Endodermal cell (in vitro differentiated cells): ENCODE measurements around the gene RNF43. TPM values are rescaled to one million over a fixed set of nuclear protein-coding genes. Genes with fewer than 3 reads are reported as not detected.

ENCODE experiments used
- DNase-seq: peaks from one replicate; pipeline ENCODE4 v3.0.0-alpha.2; 2017
- H3K27ac ChIP-seq: 2 replicates; pipeline ENCODE4 v1.5.1; 2013; ENCODE audit warnings: mild to moderate bottlenecking, low read depth, low read length, moderate library complexity
- H3K27me3 ChIP-seq: 2 replicates; pipeline ENCODE4 v1.6.1; 2013; ENCODE audit warnings: mild to moderate bottlenecking, low read length, moderate library complexity; ENCODE audit not compliant: insufficient read depth, control insufficient read depth, poor library complexity, severe bottlenecking
- H3K36me3 ChIP-seq: 2 replicates; pipeline ENCODE4 v1.7.0; 2013; ENCODE audit warnings: mild to moderate bottlenecking, low read length, moderate library complexity; ENCODE audit not compliant: control insufficient read depth, insufficient read depth
- H3K4me1 ChIP-seq: one replicate; pipeline ENCODE4 v1.7.0; 2013; ENCODE audit warnings: low read length; ENCODE audit not compliant: control insufficient read depth, insufficient read depth
- H3K4me3 ChIP-seq: 2 replicates; pipeline ENCODE4 v1.5.1; 2013; ENCODE audit warnings: mild to moderate bottlenecking, low read length, moderate library complexity
- H3K9ac ChIP-seq: 2 replicates; pipeline ENCODE4 v1.6.1; 2013; ENCODE audit warnings: mild to moderate bottlenecking, low read length, moderate library complexity; ENCODE audit not compliant: poor library complexity, severe bottlenecking; ENCODE audit errors: extremely low read depth
- H3K9me3 ChIP-seq: 2 replicates; pipeline ENCODE4 v1.6.1; 2013; ENCODE audit warnings: mild to moderate bottlenecking, low read length, moderate library complexity; ENCODE audit not compliant: control insufficient read depth
- H3K27ac Mint-ChIP-seq: 2 replicates; pipeline ENCODE4 v1.8.0; 2020; ENCODE audit warnings: mixed read lengths
- H3K27me3 Mint-ChIP-seq: 2 replicates; pipeline ENCODE4 v1.8.0; 2021; ENCODE audit warnings: mild to moderate bottlenecking, mixed read lengths; ENCODE audit not compliant: insufficient read depth
- H3K36me3 Mint-ChIP-seq: 2 replicates; pipeline ENCODE4 v1.8.0; 2020; ENCODE audit warnings: low read depth, mixed read lengths
- H3K4me1 Mint-ChIP-seq: 2 replicates; pipeline ENCODE4 v1.8.0; 2020; ENCODE audit warnings: mixed read lengths
- H3K4me3 Mint-ChIP-seq: 2 replicates; pipeline ENCODE4 v1.8.0; 2020; ENCODE audit warnings: mild to moderate bottlenecking, moderate library complexity, mixed read lengths
- H3K9me3 Mint-ChIP-seq: 2 replicates; pipeline ENCODE4 v1.8.0; 2020; ENCODE audit warnings: mild to moderate bottlenecking, mixed read lengths
- WGBS, 2 experiments: methylation state at CpG; one replicate each; pipeline versions ENCODE4 v1.1.5 to v1.1.7; 2013; ENCODE audit warnings: missing lambda C conversion rate in 2 of 2, mixed read lengths in 1 of 2; ENCODE audit not compliant: insufficient coverage in 1 of 2, insufficient read length in 1 of 2; 5-methylcytosine and 5-hydroxymethylcytosine counted together
- total RNA-seq, 2 donors: library from RNA; stranded (reverse); fragmentation: NEBNext Ultra II Directional in 1 of 2; extraction: Animal tissue kit (Norgen Biotek cat#: 25700) in 1 of 2; gene quantifications; 2 replicates in 1 of 2; 3 replicates in 1 of 2; pipeline ENCODE4 v1.2.1, GENCODE V29; 2021
- TF ChIP-seq, protein P1 (sequence below): fragments of 200-600 bp; sonication (generic); conservative IDR thresholded peaks from 2 replicates; pipeline ENCODE4 v1.5.0; 2021; ENCODE audit warnings: antibody characterized with exemption, mild to moderate bottlenecking

RNF43 gene
- total RNA-seq, 2 donors from 2014 or later: 3.2 to 4.1 TPM

DNA sequence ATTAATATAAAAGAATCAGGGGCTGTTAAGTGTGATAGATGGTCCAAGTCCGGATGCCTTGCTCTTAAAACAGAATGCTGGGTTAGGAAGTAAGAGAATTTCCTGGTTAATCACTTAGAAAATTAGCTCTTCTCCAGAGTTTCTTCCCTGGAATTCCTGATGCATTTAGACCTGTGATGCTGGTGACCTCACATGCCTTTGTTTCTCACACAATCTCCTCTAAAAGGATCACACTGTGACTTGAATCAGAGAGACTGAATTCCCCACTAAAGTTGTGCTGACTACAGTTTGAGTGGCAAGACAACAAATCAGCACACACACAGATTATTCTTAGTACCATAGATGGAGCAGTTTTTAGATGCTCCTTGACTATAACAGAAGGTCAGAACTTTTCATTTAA, 4.4 kb upstream of the RNF43 start:
- no peak for DNase-seq

DNA sequence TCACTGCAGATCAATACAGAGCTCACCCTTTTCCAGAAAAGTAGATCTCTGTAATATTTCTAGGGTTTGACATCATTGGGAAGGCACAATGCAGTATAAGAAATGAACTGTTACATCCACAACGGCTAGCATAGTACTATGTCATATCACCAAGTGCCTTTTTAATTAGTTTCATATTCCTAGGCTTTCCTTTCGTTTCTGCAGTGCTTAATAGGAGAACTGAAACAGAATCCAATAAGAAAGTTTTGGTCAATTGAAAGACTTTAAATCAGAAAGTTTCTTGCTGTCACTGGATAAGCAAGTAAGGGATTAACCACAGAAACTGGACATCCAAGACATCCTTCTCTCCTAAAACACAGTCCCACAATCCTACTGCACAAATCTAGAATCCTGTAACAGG, 3.5 kb upstream of the RNF43 start:
- Histone ChIP-seq H3K4me1 (no peaks in the 10 kb centered on the region), H3K4me3 (no peak overlapping the region), H3K27ac (no peak overlapping the region), H3K9me3 (no peaks in the 10 kb centered on the region), H3K27me3 (no peaks in the 10 kb centered on the region), H3K36me3 (no peaks in the 10 kb centered on the region), H3K9ac (no peak overlapping the region)
- H3K36me3 Mint-ChIP-seq: no peaks in the 10 kb centered on the region
- peaks cover 3% of the 10 kb centered on the region for H3K27me3 Mint-ChIP-seq
- H3K9me3 Mint-ChIP-seq: no peaks in the 10 kb centered on the region
- WGBS, 2 experiments: 79% methylated on average over 2 of the region's 2 CpGs; no CpG with 5 or more reads in 1 of the 2 experiments
- peaks cover 16% of the 10 kb centered on the region for H3K4me1 Mint-ChIP-seq
- no peak for DNase-seq
- TF ChIP-seq, protein P1, sequence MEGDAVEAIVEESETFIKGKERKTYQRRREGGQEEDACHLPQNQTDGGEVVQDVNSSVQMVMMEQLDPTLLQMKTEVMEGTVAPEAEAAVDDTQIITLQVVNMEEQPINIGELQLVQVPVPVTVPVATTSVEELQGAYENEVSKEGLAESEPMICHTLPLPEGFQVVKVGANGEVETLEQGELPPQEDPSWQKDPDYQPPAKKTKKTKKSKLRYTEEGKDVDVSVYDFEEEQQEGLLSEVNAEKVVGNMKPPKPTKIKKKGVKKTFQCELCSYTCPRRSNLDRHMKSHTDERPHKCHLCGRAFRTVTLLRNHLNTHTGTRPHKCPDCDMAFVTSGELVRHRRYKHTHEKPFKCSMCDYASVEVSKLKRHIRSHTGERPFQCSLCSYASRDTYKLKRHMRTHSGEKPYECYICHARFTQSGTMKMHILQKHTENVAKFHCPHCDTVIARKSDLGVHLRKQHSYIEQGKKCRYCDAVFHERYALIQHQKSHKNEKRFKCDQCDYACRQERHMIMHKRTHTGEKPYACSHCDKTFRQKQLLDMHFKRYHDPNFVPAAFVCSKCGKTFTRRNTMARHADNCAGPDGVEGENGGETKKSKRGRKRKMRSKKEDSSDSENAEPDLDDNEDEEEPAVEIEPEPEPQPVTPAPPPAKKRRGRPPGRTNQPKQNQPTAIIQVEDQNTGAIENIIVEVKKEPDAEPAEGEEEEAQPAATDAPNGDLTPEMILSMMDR: no peak
- H3K27ac Mint-ChIP-seq: no peak overlapping the region
- H3K4me3 Mint-ChIP-seq: no peak overlapping the region

More for the DNA sequence above, 4.4 kb upstream of the RNF43 start:
- H3K27me3 Mint-ChIP-seq: peaks cover 3% of the 10 kb centered on the region
- H3K4me1 Mint-ChIP-seq: peaks cover 10% of the 10 kb centered on the region
- Histone ChIP-seq H3K27me3 (no peaks in the 10 kb centered on the region), H3K27ac (no peak overlapping the region), H3K4me1 (no peaks in the 10 kb centered on the region), H3K4me3 (no peak overlapping the region), H3K9me3 (no peaks in the 10 kb centered on the region), H3K9ac (peak overlapping the region; percentile 30), H3K36me3 (no peaks in the 10 kb centered on the region)
- H3K9me3 Mint-ChIP-seq: no peaks in the 10 kb centered on the region
- H3K36me3 Mint-ChIP-seq: no peaks in the 10 kb centered on the region
- peak overlapping the region; percentile 54 for H3K27ac Mint-ChIP-seq
- no peak overlapping the region for H3K4me3 Mint-ChIP-seq
- WGBS, 2 experiments: 50 to 86% methylated on average over 1 of the region's 1 CpG
- TF ChIP-seq, protein P1: no peak

DNA sequence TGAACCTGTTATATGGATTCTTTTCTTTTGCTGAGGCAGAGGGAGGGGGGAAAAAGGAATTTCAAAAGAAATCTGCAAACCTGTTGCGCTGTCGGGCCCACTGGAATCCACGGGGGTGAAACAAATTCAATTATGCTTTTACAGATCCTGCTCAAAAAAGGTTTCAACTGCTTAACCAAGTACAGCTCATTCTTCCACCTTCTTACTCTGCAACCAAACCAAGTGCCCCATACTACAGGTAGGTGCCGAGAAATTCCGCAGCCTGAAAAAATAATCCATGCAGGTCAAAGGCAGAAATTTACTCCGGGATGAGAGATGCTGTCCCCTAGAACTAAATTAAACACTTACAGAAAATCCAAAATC, 416 bp downstream of the RNF43 start:
- Histone ChIP-seq H3K9ac (peak overlapping the region; percentile 33), H3K9me3 (no peaks in the 10 kb centered on the region), H3K36me3 (no peaks in the 10 kb centered on the region), H3K4me1 (peaks cover 3% of the 10 kb centered on the region), H3K27me3 (no peaks in the 10 kb centered on the region), H3K4me3 (peak overlapping the region; percentile 79), H3K27ac (no peak overlapping the region)
- Mint-ChIP-seq H3K36me3 (no peaks in the 10 kb centered on the region), H3K27ac (peak overlapping the region; percentile 96), H3K4me1 (peaks cover 33% of the 10 kb centered on the region), H3K27me3 (peaks cover 3% of the 10 kb centered on the region), H3K9me3 (no peaks in the 10 kb centered on the region), H3K4me3 (peak overlapping the region; percentile 69)
- TF ChIP-seq, protein P1: no peak
- DNase-seq: no peak
- WGBS, 2 experiments: 8 to 35% methylated on average over 2 to 6 of the region's 6 CpGs
